HUES6 (cell line): ENCODE results near the gene GNB1L.

Experiments used
- H3K27ac ChIP-seq: 2 replicates; pipeline ENCODE4 v1.7.0; 2013; ENCODE audit warnings: low read depth, mild to moderate bottlenecking, low read length, inconsistent platforms
- H3K27me3 ChIP-seq: 2 replicates; pipeline ENCODE4 v1.6.1; 2013; ENCODE audit warnings: low read length; ENCODE audit not compliant: control insufficient read depth, insufficient read depth
- H3K36me3 ChIP-seq: 2 replicates; pipeline ENCODE4 v1.6.1; 2013; ENCODE audit warnings: low read length; ENCODE audit not compliant: control insufficient read depth, insufficient read depth
- H3K4me1 ChIP-seq: 2 replicates; pipeline ENCODE4 v1.6.1; 2013; ENCODE audit warnings: low read length; ENCODE audit not compliant: control insufficient read depth, insufficient read depth
- H3K4me3 ChIP-seq: 2 replicates; pipeline ENCODE4 v1.5.1; 2013; ENCODE audit warnings: low read depth, low read length
- H3K9ac ChIP-seq: one replicate; pipeline ENCODE4 v1.6.1; 2013; ENCODE audit warnings: mild to moderate bottlenecking, low read length
- H3K9me3 ChIP-seq: 2 replicates; pipeline ENCODE4 v1.6.1; 2013; ENCODE audit warnings: low read depth, low read length; ENCODE audit not compliant: control insufficient read depth, insufficient read depth

GNB1L gene

DNA sequence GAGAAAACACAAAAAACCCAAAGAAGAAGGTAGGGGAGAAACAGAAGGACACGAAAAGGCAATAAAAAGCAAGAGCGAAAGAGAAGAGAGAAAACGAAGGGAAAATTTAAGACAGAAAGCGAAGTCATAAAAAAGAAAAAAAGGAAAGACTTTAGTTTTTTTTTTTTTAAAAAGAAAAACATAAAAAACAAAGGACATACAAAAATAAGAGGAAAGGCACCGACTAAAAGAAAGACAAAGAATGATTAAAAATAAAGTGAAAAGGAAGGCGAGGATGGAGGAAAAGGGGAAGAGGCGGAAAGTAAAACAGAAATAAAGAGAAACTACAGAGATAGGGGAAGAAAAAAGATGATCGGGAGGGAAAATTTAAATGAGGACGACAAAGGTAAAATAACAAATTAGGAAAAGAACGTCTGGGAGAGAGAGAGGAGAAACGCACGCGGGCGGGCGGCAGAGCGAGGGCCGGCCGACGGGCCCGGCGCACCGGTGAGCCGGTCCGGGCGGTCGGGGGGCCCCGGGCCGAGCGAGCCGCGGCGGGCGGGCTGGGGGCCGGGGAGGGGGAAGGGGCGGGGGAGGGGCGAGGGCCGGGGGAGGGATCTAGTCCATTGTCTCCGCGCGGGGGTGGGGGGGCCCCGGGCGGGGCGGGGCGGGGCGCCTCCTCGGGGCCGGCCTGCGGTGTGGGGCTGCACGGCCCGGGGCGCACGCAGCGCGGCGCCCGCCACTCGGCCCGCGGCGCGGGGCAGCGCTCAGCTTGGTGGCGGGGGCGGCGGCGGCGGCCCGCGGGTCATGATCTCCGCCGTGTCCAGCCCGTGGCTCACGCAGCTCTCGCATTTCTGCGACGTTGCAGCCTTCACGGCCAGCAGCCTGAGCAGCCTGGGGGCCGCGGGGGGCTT lies 94.4 kb downstream of the GNB1L start, which contains the start of gene TBX1:
Gene TBX1 (plus strand): TSS at position 721 of the 893 bp plus-strand sequence. CDS start 66 bp downstream, at position 787.
- H3K4me1 ChIP-seq, result peaks cover 41% of the 10 kb centered on the region
- no peak within 1 kb of the TSS for H3K27ac ChIP-seq
- no peak within 1 kb of the TSS for H3K9ac ChIP-seq
- H3K4me3 ChIP-seq, result peak within 1 kb of the TSS; percentile 59
- no peaks in the 10 kb centered on the region for H3K36me3 ChIP-seq
- no peaks in the 10 kb centered on the region for H3K9me3 ChIP-seq
- peaks cover 98% of the 10 kb centered on the region for H3K27me3 ChIP-seq

GRCh38 chr22:19759427-19760057 lies 95.1 kb downstream of the GNB1L start:
- H3K27ac ChIP-seq, result no peak overlapping the region
- H3K27me3 ChIP-seq, result peaks cover 98% of the 10 kb centered on the region
- no peak overlapping the region for H3K9ac ChIP-seq
- peaks cover 34% of the 10 kb centered on the region for H3K4me1 ChIP-seq
- H3K36me3 ChIP-seq, result no peaks in the 10 kb centered on the region
- H3K4me3 ChIP-seq, result peak overlapping the region; percentile 19
- no peaks in the 10 kb centered on the region for H3K9me3 ChIP-seq

DNA sequence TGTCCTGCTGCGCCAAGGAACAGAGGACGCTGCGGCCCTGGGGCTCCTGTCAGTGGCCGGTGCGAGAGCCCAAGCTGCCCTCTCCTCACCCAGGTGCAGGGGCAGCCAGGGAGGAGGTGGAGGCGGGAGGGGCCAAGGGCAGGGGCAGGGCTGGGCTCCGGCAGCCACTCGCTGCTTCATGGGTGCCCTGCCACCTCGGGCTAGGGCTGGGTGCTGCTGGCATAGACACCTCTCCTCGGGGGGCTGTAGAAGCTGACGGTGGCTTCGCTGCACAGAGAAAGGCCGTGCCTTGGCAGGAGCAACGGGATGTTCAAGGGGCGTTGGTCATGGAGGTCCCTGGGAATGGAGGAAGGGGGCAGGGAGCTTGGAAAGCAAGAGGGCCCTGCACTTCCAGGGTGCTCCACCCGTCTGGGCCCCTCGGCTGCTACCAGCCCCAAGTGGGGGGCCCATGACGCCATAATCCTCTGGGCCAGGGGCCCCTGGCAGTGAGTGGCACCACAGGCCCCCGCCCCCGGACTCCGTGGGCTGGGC lies 95.7 kb downstream of the GNB1L start:
- 0 out of 2 replicates have a peak overlapping the region, but pooled peaks have one; percentile 19 for H3K4me3 ChIP-seq
- no peaks in the 10 kb centered on the region for H3K36me3 ChIP-seq
- no peak overlapping the region for H3K27ac ChIP-seq
- peaks cover 98% of the 10 kb centered on the region for H3K27me3 ChIP-seq
- H3K9ac ChIP-seq, result no peak overlapping the region
- no peaks in the 10 kb centered on the region for H3K9me3 ChIP-seq
- peaks cover 29% of the 10 kb centered on the region for H3K4me1 ChIP-seq

- Histone ChIP-seq H3K9ac (no peak overlapping the region), H3K4me1 (peaks cover 29% of the 10 kb centered on the region), H3K4me3 (no peak overlapping the region), H3K9me3 (no peaks in the 10 kb centered on the region), H3K27ac (no peak overlapping the region), H3K36me3 (no peaks in the 10 kb centered on the region), H3K27me3 (peaks cover 98% of the 10 kb centered on the region)
Measured at GRCh38 chr22:19757985-19758895, 96.4 kb downstream of the GNB1L start.

- Histone ChIP-seq H3K4me1 (peaks cover 22% of the 10 kb centered on the region), H3K9ac (no peak overlapping the region), H3K36me3 (no peaks in the 10 kb centered on the region), H3K27me3 (peaks cover 98% of the 10 kb centered on the region), H3K27ac (no peak overlapping the region), H3K9me3 (no peaks in the 10 kb centered on the region), H3K4me3 (0 out of 2 replicates have a peak overlapping the region, but pooled peaks have one; percentile 51)
Measured at GRCh38 chr22:19757140-19757984, 97.3 kb downstream of the GNB1L start.

GRCh38 chr22:19756288-19757128 lies 98.2 kb downstream of the GNB1L start:
- Histone ChIP-seq H3K36me3 (no peaks in the 10 kb centered on the region), H3K27me3 (peaks cover 98% of the 10 kb centered on the region), H3K9ac (no peak overlapping the region), H3K27ac (no peak overlapping the region), H3K4me1 (peaks cover 14% of the 10 kb centered on the region), H3K9me3 (no peaks in the 10 kb centered on the region), H3K4me3 (peak overlapping the region; percentile 51)

DNA sequence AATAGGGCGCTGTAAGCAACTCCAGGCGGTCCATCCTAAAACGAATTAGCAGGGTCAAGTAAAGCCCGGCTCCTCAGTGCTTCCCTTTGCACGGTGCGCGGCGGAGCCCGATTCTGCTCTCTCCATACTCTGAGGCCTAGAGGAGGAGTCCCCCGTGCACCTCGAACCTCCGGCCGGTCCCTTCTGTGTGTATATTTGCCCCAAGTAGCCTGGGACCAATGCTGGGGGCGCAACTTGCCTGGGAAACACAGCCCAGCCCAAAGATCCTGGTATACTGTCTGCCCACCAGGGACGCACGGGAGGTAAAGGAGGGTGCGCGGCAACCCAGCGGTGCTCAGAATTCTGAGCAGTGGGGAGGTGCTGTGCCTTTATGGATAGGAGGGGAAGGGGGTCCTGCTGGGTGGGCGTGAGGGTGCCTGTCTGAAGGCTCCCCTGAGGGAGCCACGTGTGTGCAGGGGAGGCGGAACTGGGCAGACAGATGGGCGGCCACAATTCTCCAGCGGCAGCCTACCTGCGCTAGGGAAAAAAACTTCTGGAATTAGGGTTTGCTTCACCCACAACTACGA lies 98.9 kb downstream of the GNB1L start:
- H3K27me3 ChIP-seq, result peaks cover 93% of the 10 kb centered on the region
- no peaks in the 10 kb centered on the region for H3K9me3 ChIP-seq
- H3K4me1 ChIP-seq, result peaks cover 17% of the 10 kb centered on the region
- H3K9ac ChIP-seq, result no peak overlapping the region
- H3K4me3 ChIP-seq, result peak overlapping the region; percentile 44
- no peaks in the 10 kb centered on the region for H3K36me3 ChIP-seq
- no peak overlapping the region for H3K27ac ChIP-seq

DNA sequence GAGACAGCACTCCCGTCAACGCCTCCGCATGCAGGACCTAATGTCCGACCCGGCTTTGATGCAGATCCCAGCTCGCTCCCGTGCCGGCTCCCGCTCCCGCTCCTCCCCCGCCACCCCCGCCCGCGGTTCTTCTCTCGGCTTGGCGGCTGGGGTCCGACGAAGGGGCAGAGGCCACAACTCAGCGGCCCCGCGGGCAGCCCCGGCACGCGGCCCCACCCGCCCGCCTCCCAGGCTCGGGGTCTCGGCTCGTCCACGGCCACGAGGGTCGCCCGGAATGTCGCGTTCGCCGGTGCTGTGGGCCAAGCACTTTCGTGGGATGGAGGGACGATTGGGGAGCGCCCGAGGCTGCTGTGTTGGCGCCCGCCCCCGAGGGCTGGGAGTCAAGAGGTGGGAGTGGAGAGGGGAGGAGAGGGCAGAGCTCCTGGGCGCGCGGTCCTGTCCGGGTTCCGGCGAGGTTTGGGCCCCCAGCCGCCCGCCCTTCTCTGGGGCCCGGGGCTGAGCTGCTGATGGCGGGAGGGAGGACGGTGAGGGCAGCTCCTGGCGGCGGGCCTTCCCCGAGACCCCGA lies 99.4 kb downstream of the GNB1L start:
- no peak overlapping the region for H3K27ac ChIP-seq
- H3K36me3 ChIP-seq, result no peaks in the 10 kb centered on the region
- peak overlapping the region; percentile 44 for H3K4me3 ChIP-seq
- H3K9ac ChIP-seq, result no peak overlapping the region
- H3K4me1 ChIP-seq, result peaks cover 21% of the 10 kb centered on the region
- peaks cover 89% of the 10 kb centered on the region for H3K27me3 ChIP-seq
- H3K9me3 ChIP-seq, result no peaks in the 10 kb centered on the region

DNA sequence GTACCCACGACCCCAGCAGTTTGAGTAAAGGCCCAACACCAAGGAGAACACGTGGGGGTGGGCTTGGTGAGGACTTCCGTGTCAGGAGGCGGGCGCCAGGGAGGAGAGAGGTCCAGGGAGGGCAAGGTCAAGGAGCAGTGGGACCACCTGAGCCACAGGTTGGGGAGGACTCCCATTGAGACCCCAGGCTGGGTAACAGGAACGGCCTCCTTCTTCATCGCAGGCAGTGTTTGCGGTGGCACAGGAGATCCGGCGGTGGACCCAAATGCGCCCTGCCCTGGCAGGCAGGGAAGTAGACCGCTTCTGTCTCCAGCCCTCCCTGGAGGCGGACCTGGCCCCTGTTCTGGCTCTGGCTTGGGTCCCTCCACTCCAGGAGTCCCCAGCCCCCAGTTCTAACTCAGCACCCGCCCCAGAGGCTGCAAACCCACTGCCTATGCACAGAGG lies 100.0 kb downstream of the GNB1L start:
- H3K4me3 ChIP-seq, result peak overlapping the region; percentile 33
- H3K9me3 ChIP-seq, result no peaks in the 10 kb centered on the region
- H3K27ac ChIP-seq, result no peak overlapping the region
- peaks cover 84% of the 10 kb centered on the region for H3K27me3 ChIP-seq
- H3K4me1 ChIP-seq, result peaks cover 21% of the 10 kb centered on the region
- H3K36me3 ChIP-seq, result no peaks in the 10 kb centered on the region
- H3K9ac ChIP-seq, result no peak overlapping the region
